NCI-H69 (cell line): ENCODE data around the gene UCKL1.
"Not testable (repeated sequence)": the region's sequence is repeated elsewhere in the genome, so short reads cannot be mapped to it uniquely, and the experiment has no call there.

ENCODE experiments used
- DNase-seq: peaks from one replicate; lab custom pipeline; 2025; lab: John Stamatoyannopoulos, UW

Gene UCKL1

DNA sequence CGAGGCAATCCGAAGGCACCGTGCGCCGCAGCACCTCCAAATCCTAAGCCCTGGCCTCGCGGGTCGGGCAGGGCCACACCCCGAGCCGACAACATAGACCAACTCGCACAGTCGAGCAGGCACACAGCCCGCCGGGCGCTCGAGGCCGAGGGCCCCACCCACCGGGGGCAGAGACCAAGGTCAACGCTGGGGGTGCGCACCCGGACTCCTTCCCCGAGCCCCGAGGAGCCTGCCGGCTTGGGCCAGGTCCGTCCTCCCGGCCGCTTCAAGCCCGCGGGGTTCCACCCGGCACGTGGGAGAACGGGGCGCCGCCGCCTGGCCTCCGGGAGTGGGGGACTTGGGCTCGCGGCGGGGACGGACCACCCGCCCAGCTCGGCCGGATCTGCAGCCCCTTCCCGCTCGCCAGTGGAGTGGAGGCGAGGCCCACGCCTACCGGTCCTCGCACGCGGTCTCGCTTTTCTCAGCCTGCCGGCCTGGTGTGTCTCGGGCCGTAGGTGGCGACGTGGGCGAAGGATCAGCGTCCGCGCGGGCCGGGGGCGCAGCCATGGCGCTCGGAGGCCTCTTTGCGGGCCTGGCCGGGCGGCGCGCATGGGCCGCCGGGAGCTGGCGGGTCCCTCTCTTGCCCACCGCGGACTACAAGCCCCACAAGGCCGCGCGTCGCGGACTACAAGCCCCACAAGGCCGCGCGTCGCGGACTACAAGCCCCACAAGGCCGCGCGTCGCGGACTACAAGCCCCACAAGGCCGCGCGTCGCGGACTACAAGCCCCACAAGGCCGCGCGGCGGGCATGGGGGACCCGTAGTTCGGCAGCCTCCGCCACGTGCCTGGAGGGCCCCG lies at the start of gene UCKL1:
Gene UCKL1 (minus strand): TSS at position 590 of the 837 bp plus-strand sequence. CDS start 44 bp downstream, at position 546.
- DNase-seq, result peak; percentile 91

DNA sequence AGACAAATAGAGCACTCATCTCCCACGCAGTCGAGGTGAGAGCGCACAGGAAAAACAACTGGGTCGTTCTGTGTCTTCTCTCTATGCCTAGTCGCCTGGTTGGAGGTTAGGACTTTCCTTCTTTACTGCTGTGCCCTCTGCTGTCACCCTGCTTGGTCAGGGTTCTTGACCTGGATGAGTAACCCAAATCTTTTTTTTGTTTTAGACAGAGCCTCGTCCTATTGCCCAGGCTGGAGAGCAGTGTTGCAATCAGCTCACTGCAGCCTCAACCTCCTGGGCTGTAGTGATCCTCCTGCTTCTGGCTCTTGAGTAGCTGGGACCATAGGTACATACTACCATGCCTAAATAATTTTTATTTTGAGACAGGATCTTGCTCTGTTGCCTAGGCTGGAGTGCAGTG lies 49.2 kb upstream of the UCKL1 start:
- DNase-seq, result no peak

DNA sequence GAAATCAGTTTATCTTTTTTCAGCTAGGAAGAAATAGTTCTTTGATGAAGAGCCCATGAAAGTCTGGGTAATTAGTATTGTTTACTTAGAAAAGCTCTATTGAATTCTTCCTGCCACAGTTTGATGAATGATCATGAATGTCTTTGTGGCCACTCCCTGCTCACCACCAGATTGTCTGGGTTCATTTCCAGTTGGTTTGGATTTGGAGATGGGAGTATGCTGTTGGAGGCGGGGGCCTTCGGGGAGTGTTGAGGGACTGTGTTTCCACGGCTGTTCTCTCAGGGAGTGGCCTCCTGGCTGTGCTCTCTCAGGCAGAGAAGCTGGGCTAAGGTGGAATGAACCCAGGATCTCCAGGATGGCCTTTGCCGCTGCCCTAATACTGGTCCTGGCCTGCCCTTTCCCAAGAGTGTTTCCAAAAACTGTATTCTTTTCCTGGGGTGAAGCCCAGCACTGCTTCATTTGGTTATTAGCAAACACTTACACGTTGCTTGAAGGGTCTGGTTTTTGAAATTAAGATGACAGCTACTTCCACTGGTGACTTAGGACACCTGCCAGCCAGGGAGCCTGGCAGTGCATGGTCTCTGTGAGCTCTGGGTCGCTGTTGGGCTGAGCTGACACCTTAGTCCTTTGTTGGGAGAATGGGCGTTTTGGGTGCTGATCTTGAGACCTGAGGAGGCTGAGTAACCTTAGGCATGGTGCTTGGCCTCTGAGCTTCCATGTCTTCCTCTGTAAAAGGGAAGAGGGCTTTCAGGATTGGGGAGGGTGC lies 47.9 kb upstream of the UCKL1 start:
- peak; percentile 84 for DNase-seq

GRCh38 chr20:64001607-64002011 lies 45.4 kb upstream of the UCKL1 start:
- peak; percentile 48 for DNase-seq

- DNase-seq, result no peak
These were observed 44.7 kb upstream of the UCKL1 start for GRCh38 chr20:64000906-64001305.

DNA sequence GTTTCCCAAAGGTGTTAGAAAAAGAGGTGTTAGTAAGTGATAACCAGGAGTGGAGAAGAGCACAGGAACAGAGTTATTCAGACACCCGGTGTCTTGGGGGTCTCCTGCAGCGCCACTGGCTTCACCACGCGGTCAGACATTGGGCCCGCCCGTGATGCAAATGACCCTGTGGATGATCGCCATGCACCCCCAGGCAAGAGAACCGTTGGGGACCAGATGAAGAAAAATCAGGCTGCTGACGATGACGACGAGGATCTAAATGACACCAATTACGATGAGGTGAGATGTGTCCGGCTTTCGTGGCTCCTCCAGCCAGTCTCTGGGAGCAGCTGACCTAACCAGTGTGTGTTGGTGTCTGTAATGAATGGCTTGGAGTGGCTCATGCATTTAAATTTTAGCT lies 26.7 kb upstream of the UCKL1 start:
- no peak for DNase-seq

GRCh38 chr20:63980806-63981728 lies 24.9 kb upstream of the UCKL1 start, which contains the start of gene PRPF6:
Gene PRPF6, plus strand, starts transcription at chr20:63981132. Its CDS starts 114 bp downstream, at chr20:63981246.
- DNase-seq, result peak; percentile 95

- peak; percentile 40 for DNase-seq
These were observed 24.1 kb upstream of the UCKL1 start for GRCh38 chr20:63980317-63980805.

DNA sequence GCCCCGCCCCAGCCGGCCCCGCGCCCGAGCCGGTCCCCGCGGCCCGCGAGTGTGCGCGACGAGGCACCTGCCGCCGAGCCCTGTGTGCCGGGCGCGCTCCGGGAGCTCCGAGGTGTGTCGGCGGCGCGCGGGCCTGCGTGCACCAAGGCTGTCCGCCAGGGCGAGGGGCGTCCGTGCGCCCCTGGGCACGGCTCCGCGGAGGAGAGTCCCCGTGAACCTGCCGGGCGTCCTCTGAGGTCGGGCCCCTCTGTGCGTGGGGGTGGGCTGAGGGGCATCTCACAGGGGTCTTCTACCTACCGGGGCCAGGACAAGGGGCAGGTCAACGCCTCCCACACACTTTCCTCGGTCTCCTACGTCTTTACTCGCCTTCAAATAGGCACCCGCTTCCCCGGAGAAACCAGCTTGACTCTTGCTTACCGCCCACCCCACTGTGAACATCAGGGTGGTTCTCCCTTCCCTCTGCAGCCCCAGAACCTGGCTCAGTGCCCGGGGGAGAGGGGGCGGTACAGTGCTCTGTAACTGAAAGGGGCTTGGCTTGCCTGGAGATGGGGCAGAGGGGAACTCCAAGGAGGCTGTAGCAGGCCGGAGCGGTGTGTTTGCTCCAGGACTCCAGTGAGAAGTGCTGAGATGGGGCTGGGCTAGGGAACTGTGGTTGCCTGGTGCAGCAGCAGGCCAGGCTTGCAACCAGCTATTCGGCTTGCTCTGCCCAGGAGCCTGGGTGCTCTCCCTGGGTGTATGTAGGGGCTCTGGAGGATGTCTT lies 23.5 kb upstream of the UCKL1 start, which contains the start of gene SAMD10:
Gene SAMD10 (minus strand): TSS at position 86 of the 760 bp plus-strand sequence. CDS start 175 bp downstream, outside the sequence.
- peak; percentile 79 for DNase-seq

- no peak for DNase-seq
These were observed 23.0 kb upstream of the UCKL1 start for GRCh38 chr20:63979229-63979556.

GRCh38 chr20:63978319-63979228 lies 22.4 kb upstream of the UCKL1 start:
- peak; percentile 69 for DNase-seq

DNA sequence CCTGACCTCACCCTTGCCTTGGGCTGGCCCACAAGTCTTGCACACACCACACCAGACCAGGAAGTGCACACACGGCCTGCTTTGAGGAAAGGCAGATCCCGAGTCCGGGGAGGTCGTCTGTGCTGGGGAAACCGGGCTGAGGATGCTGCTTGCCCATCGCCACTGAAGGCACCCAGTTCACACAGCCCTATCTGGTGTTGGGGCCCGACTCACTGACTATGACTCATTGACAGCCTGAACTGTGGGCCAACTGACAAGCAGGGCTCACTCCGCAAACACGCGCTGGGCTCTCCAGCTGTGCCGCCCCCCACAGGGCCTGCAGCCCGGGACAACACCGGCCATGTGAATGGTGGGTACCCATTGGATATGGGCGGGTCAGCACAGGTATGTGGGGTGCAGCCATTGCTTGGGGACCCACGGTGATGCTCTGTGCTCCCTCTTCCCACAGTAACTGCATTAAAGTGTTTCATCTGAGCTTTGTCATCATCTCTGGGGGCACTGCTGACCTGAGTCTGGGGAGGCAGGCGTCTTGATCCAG lies 21.6 kb upstream of the UCKL1 start:
- DNase-seq, result no peak

DNA sequence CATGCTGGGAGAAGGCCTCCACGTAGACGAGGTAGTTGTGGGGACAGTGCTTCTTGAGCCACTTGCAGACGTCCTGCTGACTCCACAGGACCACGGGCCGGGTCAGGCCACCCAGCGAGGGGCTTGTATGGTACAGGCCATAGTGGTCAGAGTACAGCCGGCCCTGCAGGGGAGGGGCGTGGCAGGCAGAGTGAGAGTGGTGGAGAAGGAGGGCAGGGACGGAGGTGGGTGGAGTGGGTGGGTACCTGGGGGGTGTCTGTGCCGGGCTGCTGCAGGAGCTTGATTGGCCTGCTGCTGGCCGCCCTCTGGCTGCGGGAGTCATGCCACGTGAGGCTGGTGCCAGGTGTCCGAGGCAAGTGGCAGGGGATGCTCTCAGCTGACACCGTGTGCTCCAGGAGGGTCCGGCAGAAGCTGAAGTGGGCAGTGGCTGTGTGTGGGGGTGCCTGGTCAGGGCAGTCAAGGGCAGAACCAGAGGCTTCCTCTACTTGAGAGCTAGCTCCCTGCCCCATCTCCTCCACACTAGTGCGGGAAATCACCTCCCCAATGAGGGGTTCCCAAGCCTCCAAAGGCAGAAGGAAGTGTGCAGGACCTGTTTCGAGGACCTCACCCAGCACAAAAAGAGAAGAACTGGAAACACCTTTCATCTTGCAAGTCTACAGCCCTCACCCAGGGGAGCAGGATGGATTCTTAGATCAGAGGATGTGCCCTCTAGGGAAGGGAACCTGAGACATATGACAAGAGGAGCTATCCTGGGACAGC lies 20.9 kb upstream of the UCKL1 start:
- DNase-seq, result no peak

DNA sequence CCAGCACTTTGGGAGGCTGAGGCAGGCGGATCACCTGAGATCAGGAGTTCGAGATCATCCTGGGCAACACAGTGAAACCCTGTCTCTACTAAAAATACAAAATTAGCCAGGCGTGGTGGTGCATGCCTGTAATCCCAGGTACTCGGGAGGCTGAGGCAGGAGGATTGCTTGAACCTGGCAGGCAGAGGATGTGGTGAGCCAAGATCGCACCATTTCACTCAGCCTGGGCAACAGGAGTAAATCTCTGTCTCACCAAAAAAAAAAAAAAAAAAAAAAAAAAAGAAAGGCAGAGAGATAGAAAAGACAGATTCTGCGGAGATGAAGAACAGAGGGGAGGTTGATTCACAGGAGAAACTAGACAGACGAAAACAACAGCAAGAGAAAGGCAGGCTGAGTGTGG lies 20.3 kb upstream of the UCKL1 start:
- not testable (repeated sequence) for DNase-seq

DNA sequence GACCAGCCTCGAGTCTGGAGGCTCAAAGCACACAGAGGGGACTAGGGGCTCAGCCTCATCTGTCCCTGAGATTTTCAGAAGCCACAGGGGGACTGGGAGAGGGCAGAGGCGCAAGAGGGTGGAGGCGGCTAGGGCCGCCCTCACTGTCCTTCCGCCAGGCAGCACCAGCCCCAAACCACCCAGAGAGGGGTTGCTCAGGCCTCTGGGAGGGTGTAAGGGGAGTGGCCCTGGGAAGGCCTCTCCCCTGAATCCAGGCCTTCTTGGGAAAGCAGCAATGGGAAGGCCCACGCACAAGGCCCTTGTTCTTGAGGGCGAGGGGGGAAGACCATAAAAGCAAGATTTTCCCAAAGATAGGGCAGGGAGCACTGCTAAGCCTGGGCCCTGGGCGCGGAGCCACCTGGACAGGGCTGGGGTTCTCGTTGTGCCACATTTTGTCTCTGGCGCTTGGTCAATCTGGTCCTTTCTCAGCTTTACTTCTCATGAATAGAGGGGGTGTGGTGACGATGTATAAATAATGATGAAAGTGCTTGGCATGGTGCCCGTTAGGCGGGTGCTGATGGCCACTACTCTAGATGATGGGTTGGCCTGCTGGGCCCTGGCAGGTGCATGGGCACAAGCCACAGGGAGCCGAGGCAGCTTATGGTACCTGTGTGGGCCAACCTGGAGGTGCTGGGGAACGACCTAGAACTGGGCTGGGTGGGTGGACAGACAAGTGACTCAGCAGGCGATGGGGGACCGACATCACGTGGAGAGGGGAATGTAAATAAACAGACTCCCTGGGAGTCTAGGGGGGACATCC lies 18.4 kb upstream of the UCKL1 start:
- DNase-seq, result peak; percentile 95

DNA sequence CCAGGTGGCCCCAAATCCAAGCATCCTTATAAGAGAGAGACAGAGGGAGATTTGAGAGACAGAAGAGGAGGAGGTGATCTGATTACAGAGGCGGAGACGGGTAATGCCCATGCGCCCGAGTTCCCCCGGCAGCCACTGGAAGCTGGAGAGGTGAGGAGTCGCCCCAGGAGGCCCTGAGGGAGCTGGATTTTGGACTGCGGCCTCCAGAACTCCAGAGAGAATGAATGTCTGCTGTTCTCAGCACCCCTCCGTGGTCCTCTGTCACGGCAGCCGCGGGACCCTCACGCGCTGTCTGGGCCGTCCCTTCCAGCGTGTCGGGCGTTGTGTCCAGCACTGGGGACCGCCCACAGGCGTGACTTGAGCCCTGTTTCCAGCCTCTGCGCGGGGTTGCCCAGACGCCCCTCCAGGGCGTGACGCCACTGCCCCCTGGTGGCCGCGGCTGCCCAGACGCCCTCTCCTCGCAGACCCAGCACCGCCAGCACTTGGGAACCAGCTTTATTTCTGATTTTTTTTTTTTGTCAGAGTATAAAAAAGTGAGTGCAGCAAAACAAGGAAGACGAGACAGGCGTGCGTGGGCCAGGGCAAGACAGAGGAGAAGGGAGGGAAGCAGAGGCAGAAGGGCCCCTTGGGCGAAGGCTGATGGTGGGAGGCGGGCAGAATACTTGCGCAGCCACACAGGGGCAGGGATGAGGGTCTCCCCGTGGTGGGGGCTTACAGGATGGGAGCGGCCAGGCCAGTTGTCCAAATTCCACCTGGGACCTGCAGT lies 17.6 kb upstream of the UCKL1 start:
- DNase-seq, result peak; percentile 72

DNA sequence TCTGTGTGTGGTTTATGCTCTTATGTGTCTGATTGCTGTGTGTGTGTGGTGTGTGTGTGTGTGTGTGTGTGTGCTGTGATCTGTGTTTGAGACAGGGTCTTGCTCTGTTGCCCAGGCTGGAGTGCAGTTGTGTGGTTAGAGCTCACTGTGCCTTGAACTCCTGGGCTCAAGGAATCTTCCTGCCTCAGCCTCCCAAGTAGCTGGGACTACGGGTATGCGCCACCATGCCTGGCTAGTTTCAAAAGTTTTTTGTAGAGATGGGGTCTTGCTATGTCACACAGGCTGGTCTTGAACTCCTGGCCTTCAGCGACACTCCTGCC lies 16.9 kb upstream of the UCKL1 start:
- DNase-seq, result no peak
